Stimulated activated CD4-positive, alpha-beta T cell treated with anti-CD3 and anti-CD28 coated beads, Interleukin-2, amount 100 ng/mL, for 24 hours (primary cell): ENCODE measurements around the gene GPR17.

Experiments used
- DNase-seq, 2 donors: peaks; one replicate each; pipeline ENCODE4 v3.0.0-alpha.2; 2020

GPR17 gene

DNA sequence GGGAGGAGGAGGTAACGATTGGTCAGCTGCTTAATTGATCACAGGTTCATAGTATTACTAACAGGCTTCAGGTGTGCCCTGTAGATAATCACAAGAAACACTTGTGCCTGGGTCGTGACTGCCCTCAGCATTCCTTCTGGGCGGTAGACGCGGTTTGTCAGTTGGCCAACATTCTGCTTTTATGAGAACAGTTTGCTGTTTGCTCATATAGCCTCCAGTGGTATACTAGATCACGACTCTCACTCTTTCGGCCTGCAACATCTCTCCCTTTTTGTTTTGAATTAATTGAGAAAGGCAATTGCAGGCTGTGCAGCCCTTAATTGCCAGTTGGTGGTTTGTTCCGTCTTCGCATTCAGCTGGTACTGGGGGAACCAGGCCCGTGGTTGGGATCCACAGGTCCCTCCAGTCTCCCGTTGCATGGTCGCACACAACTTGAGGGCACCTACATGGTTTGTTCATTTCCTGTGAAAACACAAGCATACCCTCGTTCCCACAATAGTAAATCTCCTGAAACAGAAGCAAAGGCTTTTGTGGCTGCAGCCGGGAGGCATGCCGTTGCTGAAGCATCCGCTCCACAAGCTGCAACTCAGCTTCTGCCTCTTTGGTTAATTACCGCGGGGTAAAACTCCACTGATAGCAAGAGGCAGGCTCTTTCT, 30.3 kb upstream of the GPR17 start:
- no peak for DNase-seq

DNA sequence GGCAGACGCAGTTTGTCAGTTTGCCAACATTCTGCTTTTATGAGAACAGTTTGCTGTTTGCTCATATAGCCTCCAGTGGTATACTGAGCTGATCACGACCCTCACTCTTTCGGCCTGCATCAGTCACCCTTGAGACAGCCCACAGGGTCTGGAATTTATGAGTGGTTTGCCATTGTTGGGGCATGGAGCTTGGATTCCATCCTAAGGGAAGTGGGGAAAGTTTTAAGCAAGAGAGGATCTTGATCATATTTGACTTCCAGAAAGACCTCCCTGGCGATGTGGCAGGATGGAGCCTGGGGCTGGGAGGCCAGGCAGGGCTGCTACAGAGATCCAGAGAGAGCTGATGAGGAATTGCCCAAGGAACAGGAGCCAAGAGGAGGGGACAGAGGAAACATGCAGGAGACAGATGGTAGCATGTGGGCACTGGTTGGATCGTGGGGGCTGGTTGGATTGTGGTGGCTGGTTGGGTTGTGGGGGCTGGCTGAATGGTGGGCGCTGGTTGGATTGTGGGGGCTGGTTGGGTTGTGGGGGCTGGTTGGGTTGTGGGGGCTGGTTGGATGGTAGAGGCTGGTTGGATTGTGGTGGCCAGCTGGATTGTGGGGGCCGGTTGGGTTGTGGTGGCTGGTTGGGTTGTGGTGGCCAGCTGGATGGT, 27.3 kb upstream of the GPR17 start:
- DNase-seq = no peak

DNA sequence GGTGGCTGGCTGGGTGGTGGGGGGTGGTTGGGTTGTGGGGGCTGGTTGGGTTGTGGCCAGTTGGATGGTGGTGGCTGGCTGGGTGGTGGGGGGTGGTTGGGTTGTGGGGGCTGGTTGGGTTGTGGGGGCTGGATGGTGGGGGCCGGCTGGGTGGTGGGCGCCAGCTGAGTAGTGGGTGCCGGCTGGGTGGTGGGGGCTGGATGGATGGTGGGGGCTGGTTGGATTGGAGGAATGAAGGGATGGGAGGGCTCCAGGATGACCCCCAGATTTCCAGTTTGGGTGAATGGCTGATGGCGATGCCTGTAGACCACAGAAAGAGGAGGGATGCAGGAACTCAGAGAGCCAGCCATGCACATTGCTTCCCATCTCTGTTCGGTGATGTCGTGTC, 26.8 kb upstream of the GPR17 start:
- no peak for DNase-seq

DNA sequence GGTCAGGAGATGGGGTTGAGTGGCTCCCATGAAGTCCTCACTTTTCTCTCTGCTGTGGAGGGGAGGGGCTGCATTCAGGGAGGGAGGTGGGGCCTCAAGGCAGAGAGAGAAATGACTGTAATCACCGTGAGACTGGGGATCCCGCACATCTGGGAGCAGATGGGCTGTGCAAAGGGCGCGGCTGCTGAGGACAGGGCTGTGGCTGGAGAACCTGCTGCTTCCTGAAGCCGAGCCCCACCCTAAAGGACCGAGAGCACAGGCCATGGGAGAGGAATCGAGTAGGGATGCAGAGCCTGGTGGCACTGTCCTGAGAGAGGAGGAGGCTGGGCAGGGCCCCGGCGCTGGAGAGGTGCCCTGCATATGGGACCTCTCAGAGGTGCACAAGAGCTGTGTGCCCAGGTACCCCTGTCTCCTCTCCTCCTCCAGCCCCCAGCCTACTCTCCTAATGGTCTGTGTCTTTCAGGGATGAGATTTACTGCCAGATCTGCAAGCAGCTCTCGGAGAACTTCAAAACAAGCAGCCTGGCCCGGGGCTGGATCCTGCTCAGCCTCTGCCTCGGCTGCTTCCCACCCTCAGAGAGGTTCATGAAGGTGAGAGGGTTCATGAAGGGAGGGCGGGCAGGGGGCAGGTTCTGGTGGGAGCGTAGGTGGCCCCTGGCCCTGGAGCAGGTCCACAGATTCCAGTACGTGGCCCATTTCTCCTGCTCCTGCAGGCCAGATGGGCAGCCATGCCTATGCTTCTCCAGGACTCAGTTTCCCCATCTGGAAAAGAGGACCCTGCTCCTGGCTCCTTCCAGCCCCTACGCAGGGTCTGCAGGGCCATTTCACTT, 25.9 kb upstream of the GPR17 start:
- DNase-seq = no peak

DNA sequence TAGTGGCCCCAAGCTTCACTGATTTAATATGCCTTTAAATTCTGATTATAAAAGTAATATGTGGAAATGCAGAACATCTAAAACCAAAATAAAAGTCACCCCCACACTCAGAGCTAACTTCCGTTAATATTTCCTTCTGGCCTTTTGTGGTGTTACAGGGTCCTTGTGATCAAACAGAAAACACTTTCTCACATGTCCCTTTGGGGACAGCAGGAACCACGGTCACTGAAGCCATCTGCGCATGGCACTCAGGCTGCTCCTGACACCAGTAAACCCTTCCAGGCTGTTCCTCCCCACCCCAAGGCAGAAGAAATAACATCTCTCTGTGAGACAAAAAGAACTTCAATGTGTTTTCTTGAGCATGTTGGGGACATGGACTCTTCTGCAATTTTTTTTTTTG, 25.1 kb upstream of the GPR17 start:
- no peak for DNase-seq

DNA sequence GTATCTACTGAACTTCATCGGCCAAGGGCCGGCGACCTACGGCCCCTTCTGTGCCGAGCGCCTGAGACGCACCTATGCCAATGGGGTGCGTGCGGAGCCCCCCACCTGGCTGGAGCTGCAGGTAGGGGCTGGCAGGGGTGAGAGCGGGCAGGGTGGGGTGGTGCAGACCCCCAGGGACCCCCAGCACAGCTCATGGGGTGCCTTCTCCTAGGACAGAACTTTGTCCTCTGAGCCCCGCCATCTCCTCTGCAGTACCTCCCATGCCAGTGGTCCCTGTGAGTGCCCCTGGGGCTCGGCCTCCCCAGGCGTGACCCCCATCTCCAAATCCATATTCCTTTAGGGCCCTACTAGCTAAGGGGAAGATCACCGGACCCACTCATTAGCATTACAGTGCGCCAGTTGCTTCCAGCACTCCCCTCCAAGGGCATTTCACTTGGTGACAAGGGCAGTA, 23.9 kb upstream of the GPR17 start:
- no peak for DNase-seq

DNA sequence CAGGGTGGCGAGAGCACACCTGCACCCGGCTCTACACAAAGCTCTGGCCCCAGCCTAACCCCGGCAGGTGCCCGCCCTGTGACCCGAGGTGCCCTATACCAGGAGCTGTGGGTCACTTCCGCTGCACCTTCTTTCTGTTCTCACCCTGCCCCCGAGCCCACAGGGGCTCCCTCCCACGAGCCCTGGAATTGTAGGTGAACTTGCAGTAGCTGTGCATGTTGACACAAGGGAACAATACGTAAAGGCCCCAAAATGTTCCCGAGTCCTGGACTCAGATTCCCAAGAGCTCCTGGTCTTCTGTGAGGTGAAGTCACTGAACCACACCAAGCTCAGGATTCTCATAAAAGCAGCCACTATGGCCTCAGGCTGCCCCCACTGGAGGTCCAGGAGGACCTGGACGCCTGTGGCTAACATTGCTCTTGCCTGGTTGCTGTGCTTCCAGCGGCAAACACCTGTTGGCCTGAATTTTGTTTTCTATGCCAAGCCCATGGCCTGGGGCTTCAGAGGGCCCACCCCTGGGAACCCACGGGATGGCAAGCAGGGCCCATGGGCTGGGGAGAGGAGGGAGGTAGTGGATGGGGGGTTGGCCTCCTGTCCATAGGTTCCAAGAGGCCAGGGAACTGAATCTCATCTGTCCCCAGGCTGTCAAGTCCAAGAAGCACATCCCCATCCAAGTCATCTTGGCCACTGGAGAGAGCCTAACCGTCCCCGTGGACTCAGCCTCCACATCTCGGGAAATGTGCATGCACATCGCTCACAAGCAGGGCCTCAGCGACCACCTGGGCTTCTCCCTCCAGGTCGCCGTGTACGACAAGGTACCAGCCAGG, 23.2 kb upstream of the GPR17 start:
- no peak for DNase-seq

DNA sequence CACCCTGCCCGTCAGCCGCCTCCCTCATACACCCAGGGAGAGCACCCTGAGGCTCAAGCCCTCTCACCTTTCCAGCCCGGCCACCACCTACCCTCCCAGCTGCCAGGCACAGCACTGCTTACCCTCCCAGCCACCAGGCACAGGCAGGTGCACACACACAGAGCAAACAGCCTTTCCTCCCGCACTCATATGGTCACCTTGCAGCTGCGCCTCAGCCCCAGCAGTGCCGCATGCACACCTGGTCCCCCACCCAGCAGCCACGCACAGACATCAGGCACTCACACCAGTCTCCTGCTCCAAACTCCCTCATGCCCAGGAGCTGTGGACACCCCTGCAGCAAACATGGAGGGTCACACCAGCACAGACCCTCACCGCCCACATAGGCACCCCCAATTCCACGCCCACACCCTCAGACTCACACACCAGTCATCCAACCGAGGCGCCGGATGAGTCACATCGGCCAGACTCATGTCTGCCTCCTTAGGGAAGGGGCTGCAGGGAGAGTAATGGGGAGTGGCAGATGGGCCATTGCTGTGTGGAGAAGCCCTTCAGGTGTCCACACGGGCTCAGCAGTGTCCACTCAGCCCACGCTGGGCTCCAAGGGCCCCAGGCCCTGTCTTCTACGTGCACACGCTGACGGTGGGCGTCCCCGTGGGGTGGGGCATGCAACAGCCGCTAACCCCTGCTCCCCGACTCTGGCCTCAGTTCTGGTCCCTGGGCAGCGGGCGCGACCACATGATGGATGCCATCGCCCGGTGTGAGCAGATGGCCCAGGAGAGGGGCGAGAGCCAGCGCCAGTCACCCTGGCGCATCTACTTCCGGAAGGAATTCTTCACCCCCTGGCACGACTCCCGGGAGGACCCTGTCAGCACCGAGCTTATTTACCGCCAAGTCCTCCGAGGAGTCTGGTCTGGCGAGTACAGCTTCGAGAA, 22.3 kb upstream of the GPR17 start:
- no peak for DNase-seq

DNA sequence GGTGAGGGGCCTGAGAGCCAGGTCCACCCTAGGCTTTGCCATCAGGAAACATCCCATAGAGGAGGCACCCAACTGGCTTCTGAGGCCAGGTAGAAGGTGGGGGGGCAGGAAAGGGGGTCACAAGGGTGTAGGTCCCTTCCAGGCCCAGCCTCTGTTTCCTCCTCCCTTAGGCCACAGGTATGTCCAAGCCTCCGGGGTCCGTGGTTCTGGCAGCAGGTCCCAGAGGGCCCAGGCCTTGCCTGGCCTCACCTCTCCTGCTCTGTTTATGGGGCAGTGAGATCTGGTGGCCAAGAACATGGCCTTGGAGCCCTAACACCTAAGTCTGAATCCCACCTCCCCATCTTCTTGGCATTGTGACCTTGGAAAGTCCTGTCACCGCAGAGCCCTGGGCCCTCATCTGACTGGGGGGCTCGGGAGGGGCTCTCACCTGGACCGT, 21.6 kb upstream of the GPR17 start:
- DNase-seq = no peak

DNA sequence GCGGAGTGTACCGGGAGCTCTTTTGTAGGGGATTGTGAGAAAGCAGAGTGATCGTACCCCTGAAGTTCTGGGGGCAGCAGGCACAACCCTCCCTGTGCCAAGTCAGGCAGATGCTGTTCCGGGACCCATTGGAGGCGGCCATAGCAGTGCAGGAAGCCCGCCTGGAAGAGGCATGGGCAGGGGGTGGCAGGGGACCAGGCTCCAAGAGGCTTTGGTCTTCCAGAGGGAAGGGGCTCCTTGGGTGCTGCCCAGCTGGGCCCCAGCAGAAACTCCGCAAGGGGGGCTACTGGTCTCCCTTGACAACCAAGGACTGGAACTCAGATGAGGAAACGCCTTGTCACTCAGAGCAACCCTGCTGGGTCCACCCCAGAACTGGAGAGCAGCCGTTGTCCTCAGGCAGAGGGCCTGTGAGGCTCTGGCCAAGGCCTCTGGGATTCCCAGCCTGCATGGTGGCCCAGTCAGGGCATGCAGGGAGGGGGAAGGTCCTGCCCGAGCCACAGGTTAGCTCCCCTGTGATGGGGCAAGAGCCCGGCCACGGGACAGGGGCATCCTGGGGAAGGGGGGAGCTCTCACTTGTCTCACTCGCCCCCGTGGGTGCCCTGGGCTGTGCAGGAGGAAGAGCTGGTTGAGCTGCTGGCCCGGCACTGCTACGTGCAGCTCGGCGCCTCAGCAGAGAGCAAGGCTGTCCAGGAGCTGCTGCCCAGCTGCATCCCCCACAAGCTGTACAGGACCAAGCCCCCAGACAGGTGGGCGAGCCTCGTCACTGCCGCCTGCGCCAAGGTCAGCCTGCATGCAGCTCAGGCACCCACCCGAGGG, 21.0 kb upstream of the GPR17 start:
- DNase-seq = no peak

DNA sequence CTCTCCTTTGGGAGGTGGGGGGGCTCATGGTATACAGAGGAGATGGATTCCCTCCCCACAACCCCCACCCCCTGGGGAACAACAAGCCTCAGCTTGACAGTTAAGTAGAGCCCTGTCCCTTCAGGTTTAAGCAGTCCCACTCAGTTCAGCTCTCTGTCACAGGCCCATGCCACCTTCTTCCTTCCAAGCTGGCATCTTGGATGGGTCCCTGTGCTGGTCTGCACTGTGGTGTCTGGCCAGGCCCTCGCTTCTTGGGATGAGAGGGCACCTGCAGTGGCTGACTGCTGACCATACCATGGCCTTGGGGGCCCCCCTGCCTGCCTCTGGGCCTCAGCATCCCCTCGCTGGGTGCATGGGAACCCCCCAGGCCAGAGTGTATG, 20.4 kb upstream of the GPR17 start:
- DNase-seq = no peak

DNA sequence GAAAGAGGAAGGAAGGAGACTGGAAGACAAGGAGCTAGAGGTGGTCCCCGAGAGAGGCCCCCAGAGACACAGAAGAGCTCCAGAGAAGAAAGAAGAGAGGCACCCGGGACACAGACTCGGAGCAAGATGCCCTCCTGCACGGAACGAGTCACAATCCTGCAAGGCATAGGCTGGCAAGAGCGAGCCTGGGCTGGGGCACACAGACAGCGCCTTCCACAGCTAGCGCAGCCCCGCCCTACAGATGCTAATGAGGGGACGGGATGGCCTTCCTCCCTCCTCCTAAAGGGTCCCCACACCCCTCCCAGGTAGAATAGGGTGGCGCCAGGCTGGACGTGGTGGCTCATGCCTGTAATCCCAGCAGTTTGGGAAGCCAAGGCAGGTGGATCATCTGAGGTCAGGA, 19.8 kb upstream of the GPR17 start:
- DNase-seq = no peak

DNA sequence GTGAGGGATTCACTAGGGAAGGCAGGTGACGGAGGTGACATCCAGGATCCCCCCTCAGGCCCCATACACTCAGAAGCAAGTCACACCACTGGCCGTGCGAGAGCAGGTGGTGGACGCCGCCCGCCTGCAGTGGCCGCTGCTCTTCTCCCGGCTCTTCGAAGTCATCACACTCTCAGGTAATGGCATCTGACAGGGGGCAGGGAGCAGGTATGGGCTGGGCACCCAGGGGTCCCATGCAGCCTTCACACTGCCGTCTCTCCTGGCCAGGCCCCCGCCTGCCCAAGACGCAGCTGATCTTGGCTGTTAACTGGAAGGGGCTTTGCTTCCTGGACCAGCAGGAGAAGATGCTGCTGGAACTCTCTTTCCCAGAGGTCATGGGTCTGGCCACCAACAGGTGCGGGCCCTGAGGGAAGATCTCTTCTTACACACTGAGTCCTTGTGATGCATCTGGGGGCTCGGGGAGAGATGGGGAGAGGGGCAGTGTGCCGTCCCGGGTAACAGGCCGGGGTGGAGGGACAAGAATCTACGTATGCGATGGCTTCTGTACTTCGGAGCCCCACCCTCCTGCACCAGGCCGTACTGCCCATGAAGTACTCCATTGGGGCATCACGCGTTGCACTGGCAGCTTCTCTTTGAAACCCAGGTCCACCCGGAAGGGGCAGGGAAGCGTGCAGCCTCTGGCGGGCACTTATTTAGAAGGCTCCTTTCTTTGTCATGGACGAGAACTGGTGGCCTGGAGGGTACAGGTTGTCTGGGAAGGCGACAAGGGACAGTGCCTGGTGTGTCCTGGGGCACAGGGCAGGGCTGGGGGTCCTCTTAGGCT, 18.8 kb upstream of the GPR17 start:
- no peak for DNase-seq

DNA sequence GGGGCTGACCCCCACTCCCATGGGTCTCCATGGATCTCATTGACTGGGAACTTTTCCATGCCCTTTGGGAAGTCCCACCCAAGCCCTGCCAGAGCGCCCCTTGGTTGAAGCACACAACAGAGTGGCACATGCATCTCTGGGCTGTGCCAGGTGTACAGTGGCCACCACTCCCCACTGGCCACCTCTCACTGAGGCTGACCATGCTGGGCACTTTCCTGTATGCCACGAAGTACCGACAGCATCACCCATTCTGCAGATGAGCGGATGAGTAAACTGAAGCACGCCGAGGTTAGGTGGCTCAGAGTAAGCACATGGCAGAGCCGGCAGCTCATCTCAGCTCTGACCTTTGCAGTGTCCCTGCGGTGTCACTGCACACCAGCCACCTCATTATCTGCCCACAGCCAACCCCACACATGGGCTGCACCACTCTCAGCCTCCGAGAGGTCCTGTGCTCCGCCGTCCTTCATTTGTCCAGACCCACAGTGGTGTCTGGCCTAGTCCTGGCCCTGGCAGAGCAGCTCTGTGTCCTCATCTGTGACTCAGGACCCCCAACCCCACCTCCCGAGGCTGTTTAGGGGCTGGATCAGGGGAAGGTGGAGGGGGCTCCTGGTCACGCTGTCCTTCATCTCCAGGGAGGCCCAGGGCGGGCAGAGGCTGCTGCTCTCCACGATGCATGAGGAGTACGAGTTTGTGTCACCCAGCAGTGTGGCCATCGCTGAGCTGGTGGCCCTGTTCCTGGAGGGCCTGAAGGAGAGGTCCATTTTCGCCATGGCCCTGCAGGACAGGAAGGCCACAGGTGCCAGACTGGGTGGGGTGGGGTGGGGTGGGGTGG, 18.0 kb upstream of the GPR17 start:
- no peak for DNase-seq

DNA sequence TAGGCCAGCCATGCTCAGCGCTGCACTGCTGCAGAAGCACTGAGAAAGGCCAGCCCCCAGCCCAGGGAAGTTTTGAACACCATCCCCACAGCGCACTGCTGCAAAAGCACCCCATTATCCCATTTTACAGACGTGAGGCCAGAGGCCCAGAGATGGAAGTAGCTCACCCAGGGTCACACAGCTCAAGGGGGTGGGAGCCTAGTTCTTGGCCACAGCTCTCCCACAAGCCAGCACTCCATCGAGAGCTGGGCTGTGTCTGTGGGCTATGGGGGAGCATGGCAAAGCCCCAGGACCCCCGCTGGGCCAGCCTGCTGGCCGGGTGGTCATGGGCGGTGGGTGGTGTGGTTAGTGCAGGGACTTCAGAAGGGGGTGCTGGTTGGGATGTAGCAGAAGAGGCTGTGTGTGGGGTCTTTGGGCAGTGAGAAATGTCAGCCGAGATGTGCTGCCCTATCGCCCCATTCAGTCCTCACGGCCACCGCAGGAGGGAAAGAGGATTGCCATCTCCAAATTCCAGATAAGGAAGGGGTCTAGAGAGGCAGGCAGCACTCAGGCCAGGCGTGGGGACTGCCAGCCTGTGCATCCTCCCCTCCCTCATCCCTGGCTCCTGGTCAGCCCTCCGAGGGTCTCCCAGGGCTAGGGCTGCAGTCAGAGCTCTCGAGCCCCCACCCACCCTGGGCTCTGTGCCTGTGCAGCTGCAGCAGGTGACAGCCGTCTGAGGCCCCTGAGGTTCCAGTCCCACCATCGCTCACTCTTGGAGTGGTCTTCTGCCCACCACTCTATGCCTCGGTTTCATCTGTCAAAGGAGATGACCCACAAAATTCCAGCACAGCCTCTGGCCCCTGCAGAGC, 17.0 kb upstream of the GPR17 start:
- no peak for DNase-seq

DNA sequence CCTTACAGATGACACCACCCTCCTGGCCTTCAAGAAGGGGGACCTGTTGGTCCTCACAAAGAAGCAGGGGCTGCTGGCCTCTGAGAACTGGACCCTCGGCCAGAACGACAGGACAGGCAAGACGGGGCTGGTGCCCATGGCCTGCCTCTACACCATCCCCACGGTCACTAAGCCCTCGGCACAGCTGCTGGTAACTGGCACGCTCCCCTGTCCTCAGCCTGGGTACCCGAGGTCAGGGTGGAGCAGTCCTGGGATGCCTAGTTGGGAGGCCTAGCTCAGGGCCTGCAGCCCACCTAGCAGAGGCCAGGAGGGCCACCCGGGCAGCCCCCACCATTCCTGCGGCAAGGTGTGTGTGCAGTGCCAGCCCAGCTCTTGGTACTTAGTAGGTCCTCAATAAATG, 16.3 kb upstream of the GPR17 start:
- no peak for DNase-seq

DNA sequence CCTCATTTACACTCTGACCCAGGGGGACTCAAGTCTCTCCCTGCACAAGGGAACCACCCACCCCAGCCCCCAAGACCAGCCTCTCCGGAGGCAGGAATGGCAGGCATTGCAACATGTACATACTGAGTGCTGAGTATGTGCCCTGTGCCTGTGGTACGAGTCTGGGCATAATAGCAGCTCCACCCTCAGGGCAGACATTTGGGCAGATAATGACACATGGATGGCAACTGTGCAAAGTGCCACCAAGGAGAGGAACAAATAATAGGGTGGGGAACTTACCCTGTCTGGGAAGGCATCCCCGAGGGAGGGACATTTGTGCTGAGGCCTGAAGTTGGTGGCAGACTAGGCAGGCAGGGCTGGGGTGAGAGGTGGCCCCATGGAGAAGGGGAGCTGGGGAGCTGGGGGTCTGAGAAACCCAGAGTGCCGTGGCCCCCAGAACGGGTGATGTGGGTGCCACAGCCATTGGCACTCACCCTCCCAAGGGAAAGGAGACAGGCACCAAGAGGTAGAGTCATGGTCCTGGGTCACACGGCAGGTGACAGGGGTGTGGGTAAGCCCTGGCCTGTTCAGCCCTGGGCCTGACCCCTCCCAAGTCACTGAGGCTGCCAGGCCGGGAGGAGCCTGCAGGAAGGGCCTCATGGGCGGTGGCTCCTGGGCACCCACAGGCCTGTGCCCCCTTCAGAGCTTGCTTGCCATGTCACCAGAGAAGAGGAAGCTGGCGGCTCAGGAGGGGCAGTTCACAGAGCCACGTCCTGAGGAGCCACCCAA, 15.7 kb upstream of the GPR17 start:
- DNase-seq = no peak
